Myometrial cell (primary cell): ENCODE data around the gene DRAM2. TPM values are rescaled to one million over a fixed set of nuclear protein-coding genes. Genes with fewer than 3 reads are reported as not detected.

Source experiments
- total RNA-seq: library from RNA; depleted of rRNA; stranded (reverse); fragments of >200 nt; gene quantifications from 2 replicates; pipeline ENCODE4 v1.2.3, GENCODE V29; 2015

DRAM2 gene
- total RNA-seq, result 69.5 and 73.7 TPM in 2 replicates

GRCh38 chr1:111139956-111140679 lies at the start of gene DRAM2, which contains the start of gene CEPT1:
DRAM2 (minus strand) TSS chr1:111140093; CDS start chr1:111131554, 8,539 bp downstream.
CEPT1 (plus strand) TSS chr1:111140223; CDS start chr1:111147715, 7,492 bp downstream.

Other genes with a start within 250 kb of the DRAM2 start
- 14.4 and 20.0 TPM in 2 replicates for gene LRIF1, start 176.2 kb downstream of the DRAM2 start, total RNA-seq
- 23.6 and 27.1 TPM in 2 replicates for gene CEPT1, start 130 bp upstream of the DRAM2 start, total RNA-seq
- gene DENND2D, start 60.6 kb upstream of the DRAM2 start, total RNA-seq, result 1.1 and 2.0 TPM in 2 replicates
- 0.53 TPM in 1 of 2 replicates, not detected in the other for gene CHI3L2, start 87.6 kb upstream of the DRAM2 start, total RNA-seq
- not detected in 2 replicates for gene CHIA, start 150.8 kb upstream of the DRAM2 start, total RNA-seq